GM19025 (cell line): ENCODE measurements around the gene PCDHB2.
"Not testable (repeated sequence)": the region's sequence is repeated elsewhere in the genome, so short reads cannot be mapped to it uniquely, and the experiment has no call there.

Experiments
- ATAC-seq: cut with Tn5 transposase; IDR thresholded peaks from one replicate; pipeline ENCODE4 v1.9.1; 2021; ENCODE audit warnings: mild to moderate bottlenecking, low read depth, moderate library complexity; ENCODE audit not compliant: unreplicated experiment

PCDHB2 gene

DNA sequence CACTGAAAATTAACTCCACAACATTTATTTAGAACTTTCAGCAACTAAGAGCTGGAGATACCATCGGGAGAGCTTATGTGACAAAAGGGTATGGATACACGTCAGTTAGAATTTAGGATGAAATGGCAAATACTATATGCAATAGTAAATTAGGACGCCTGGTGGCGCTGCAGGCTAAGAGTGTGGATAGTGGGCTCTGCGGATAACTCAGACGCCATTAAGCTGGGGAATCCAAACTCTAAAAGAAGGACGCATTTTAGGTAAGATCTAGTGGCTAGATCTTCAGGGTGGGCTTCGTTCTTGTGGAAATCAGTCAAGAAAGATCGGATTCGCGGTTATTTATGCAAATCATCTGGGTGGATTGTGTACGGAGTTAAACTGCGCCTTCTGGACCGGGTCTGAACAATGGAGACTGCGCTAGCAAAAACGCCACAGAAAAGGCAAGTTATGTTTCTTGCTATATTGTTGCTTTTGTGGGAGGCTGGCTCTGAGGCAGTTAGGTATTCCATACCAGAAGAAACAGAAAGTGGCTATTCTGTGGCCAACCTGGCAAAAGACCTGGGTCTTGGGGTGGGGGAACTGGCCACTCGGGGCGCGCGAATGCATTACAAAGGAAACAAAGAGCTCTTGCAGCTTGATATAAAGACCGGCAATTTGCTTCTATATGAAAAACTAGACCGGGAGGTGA is 40.8 kb downstream of the PCDHB2 start, which contains the start of gene PCDHB5:
PCDHB5 (plus strand) TSS at position 177 of the 688 bp plus-strand sequence; CDS start at position 406, 229 bp downstream.
- ATAC-seq: no peak

- ATAC-seq: no peak
Observed at GRCh38 chr5:141135718-141136266, 41.4 kb downstream of the PCDHB2 start.

DNA sequence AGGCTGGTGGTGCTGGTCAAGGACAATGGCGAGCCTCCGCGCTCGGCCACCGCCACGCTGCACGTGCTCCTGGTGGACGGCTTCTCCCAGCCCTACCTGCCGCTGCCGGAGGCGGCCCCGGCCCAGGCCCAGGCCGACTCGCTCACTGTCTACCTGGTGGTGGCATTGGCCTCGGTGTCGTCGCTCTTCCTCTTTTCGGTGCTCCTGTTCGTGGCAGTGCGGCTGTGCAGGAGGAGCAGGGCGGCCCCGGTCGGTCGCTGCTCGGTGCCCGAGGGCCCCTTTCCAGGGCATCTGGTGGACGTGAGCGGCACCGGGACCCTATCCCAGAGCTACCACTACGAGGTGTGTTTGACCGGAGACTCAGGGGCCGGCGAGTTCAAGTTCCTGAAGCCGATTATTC is 42.9 kb downstream of the PCDHB2 start:
- ATAC-seq: not testable (repeated sequence)
